ENCODE results near the gene ASB17. TPM values are rescaled to one million over a fixed set of nuclear protein-coding genes. Genes with fewer than 3 reads are reported as not detected.
A peak's percentile ranks its signal among the peaks of the same experiment; 100 is the strongest.
"Not testable (repeated sequence)": the region's sequence is repeated elsewhere in the genome, so short reads cannot be mapped to it uniquely, and the experiment has no call there.

ASB17 gene, protein sequence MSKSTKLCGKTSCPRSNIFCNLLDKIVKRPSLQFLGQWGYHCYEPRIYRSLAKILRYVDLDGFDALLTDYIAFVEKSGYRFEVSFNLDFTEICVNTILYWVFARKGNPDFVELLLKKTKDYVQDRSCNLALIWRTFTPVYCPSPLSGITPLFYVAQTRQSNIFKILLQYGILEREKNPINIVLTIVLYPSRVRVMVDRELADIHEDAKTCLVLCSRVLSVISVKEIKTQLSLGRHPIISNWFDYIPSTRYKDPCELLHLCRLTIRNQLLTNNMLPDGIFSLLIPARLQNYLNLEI
- not detected in 2 replicates for total RNA-seq (2014; rRNA removed; shearing (Covaris generic))
- polyA plus RNA-seq (2015; cell fraction: cytosol; rRNA removed) = not detected in 2 replicates
- polyA plus RNA-seq (2015; cell fraction: nucleus; rRNA removed) = not detected in 2 replicates

GRCh38 chr1:75932304-75932703 lies at the start of gene ASB17:
Gene ASB17, minus strand, starts transcription at chr1:75932404. Its CDS starts 113 bp downstream, at chr1:75932291.
- in situ Hi-C loops (cut with HindIII; ENCODE audit: low pct_unique_long_range_greater_than_20kb, low sequenced_read_pairs) = no loop called here
- DNase-seq (ENCODE audit: low read depth, low spot score) = no peak

- in situ Hi-C loops (cut with HindIII; ENCODE audit: low pct_unique_long_range_greater_than_20kb, low sequenced_read_pairs) = no loop called here
- no peak for DNase-seq (ENCODE audit: low read depth, low spot score)
These were observed 49.0 kb upstream of the ASB17 start for GRCh38 chr1:75980972-75981897.

GRCh38 chr1:75970631-75971030 lies 38.4 kb upstream of the ASB17 start:
- DNase-seq (ENCODE audit: low read depth, low spot score) = no peak
- in situ Hi-C loops (cut with HindIII; ENCODE audit: low pct_unique_long_range_greater_than_20kb, low sequenced_read_pairs) = no loop called here

GRCh38 chr1:75969550-75969949 lies 37.3 kb upstream of the ASB17 start:
- in situ Hi-C loops (cut with HindIII; ENCODE audit: low pct_unique_long_range_greater_than_20kb, low sequenced_read_pairs) = no loop called here
- peak; percentile 38 for DNase-seq (ENCODE audit: low read depth, low spot score)

DNA sequence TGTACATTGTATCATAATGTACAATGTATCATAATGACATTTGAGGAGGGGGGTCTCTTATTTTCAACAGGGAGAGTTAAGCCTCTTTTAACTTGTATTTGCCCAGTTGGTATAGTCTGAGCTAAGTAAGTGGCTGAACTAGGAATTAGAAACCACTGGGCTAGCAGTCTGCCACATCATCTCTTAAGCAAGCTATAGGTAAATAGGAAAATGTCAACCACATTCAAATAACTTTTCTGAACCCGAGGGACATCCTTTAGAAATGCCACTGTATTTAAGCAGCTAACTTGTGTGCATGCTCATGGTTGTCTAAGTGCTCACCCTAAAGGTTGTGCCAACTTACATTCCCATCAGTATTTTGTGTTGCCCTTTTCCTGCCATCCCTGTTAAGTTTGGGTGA lies 35.5 kb upstream of the ASB17 start:
- no peak for DNase-seq (ENCODE audit: low read depth, low spot score)
- in situ Hi-C loops (cut with HindIII; ENCODE audit: low pct_unique_long_range_greater_than_20kb, low sequenced_read_pairs) = no loop called here

DNA sequence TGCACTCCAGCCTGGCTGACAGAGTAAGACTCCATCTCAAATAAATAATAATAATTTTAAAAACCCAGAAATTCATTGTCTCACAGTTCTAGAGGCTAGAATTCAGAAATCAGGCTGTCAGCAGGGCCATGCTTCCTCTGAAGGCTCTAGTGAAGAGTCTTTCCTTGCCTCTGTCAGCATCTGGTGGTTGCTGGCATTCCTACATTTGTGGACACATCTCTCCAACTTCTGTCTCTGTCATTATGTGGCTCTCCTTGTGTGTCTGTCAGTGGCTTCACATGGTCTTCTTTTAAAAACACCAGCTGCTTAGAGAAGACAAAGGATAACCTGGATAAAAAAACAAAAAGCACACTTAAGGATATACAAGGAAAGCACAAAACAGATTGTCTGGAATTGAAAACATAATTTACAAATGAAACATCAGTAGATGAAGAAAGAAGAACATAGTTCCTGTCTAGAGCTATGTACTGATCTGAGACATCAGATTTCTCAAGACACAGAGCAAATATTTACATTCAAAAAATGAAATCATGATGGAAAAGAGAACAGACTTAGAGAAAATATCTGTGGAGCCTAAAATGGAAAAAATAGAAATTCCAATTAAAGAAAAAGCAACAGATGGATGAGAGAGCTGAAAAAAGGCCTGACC lies 32.7 kb upstream of the ASB17 start:
- DNase-seq (ENCODE audit: low read depth, low spot score) = peak; percentile 18
- in situ Hi-C loops (cut with HindIII; ENCODE audit: low pct_unique_long_range_greater_than_20kb, low sequenced_read_pairs) = no loop called here

DNA sequence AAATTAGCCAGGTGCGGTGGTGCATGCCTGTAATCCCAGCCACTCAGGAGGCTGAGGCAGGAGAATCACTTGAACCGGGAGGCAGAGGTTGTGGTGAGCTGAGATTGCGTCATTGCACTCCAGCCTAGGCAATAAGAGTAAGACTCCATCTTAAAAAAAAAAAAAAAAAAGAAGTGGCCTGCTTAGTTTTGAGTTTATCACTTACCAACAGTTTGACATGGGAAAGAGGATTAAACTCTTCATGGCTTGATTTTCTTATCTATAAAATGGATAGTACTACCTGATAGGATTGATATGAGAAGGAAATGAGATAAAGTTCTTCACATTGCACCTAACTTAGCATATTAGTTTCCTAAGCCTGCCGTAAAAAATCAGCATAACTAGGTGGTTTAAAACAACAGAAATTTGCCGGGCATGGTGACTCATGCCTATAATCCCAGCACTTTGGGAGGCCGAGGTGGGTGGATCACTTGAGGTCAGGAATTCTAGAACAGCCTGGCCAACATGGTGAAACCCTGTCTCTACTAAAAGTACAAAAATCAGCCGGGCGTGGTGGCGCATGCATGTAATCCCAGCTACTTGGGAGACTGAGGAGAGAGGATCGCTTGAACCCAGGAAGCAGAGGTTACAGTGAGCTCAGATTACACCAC lies 32.0 kb upstream of the ASB17 start:
- DNase-seq (ENCODE audit: low read depth, low spot score); in situ Hi-C loops (cut with HindIII; ENCODE audit: low pct_unique_long_range_greater_than_20kb, low sequenced_read_pairs): not testable (repeated sequence)

DNA sequence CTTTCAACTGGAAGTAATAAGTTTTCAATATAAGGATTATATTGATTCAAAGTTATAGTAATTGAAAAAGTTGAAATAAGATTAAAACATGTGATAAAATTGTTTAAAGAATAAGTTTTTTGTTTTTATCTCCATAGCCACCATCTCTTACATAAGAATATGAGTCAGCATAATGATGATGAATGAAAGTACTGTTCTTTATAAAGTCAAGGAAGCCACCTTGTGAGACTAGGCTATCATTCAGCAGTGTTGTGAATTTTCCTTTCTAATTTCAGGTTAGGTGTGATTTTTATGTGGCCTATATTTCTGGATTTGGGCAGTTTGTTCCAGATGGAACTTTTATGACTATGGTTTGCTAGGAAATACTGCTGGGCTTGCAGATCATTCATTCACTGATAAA lies 22.4 kb upstream of the ASB17 start:
- peak; percentile 75 for DNase-seq (ENCODE audit: low read depth, low spot score)
- in situ Hi-C loops (cut with HindIII; ENCODE audit: low pct_unique_long_range_greater_than_20kb, low sequenced_read_pairs) = no loop called here

- in situ Hi-C loops (cut with HindIII; ENCODE audit: low pct_unique_long_range_greater_than_20kb, low sequenced_read_pairs) = no loop called here
- DNase-seq (ENCODE audit: low read depth, low spot score) = no peak
These were observed 21.3 kb upstream of the ASB17 start for GRCh38 chr1:75953461-75953860.

DNA sequence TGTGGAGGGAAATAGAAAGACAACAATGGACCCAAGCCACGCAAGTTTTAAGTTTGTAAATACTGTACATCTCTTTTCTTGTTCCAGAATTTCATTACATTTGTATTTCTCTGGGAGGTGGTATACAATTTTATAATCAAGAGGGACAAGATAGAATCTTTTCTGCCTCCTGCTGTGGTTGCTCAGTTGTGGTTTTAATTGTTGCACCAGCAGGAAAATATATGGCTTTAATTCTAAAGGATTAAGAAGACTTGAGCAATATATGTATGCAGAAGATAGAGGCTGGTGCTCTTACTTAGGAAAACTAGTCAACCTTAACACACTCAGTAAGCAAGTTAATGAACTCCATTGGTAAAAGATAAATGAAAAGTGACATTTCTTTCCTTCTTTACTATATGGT lies 19.8 kb upstream of the ASB17 start:
- DNase-seq (ENCODE audit: low read depth, low spot score) = no peak
- in situ Hi-C loops (cut with HindIII; ENCODE audit: low pct_unique_long_range_greater_than_20kb, low sequenced_read_pairs) = no loop called here

- peak; percentile 70 for DNase-seq (ENCODE audit: low read depth, low spot score)
- in situ Hi-C loops (cut with HindIII; ENCODE audit: low pct_unique_long_range_greater_than_20kb, low sequenced_read_pairs) = no loop called here
These were observed 18.0 kb upstream of the ASB17 start for GRCh38 chr1:75950176-75950575.

- in situ Hi-C loops (cut with HindIII; ENCODE audit: low pct_unique_long_range_greater_than_20kb, low sequenced_read_pairs); DNase-seq (ENCODE audit: low read depth, low spot score): not testable (repeated sequence)
These were observed 10.8 kb upstream of the ASB17 start for GRCh38 chr1:75943037-75943436.

DNA sequence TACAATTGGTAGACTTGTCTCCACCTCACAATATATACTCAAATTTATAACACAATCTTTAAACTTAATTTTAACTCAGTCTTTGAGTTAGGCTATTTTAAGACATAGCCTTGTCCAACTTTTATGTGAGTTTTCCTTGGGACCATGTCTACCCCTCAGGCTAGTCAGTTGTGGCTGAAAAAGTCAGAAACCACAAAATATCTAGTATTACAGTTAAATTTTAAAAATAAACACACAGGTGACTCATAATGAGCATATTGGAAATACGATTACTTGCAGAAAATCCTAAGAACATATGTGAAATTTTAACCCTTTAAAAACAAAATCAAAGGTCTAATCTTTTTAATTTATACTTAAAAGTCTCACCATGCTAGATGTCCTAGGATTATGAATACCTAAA lies 4.8 kb upstream of the ASB17 start:
- no peak for DNase-seq (ENCODE audit: low read depth, low spot score)
- in situ Hi-C loops (cut with HindIII; ENCODE audit: low pct_unique_long_range_greater_than_20kb, low sequenced_read_pairs) = no loop called here

GRCh38 chr1:75922698-75923097 lies 9.5 kb downstream of the ASB17 start:
- no peak for DNase-seq (ENCODE audit: low read depth, low spot score)
- in situ Hi-C loops (cut with HindIII; ENCODE audit: low pct_unique_long_range_greater_than_20kb, low sequenced_read_pairs) = no loop called here

DNA sequence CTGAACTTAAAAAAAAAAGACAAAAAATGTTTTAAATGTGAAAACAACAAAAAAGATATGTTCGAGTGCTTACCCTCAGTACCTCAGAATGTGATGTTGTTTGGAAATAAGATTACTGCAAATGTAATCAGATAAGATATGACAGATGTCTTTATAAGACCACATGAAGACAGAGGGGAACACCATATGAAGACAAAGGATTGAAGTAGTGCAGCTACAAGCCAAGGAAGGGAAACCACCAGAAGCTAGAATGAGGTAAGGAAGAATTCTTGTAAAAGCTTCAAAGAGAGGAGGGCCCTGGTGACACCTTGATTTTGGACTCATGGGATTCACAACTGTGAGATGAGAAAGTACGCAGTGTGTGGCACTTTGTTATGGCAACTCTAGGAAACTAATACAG lies 15.4 kb downstream of the ASB17 start:
- no peak for DNase-seq (ENCODE audit: low read depth, low spot score)
- in situ Hi-C loops (cut with HindIII; ENCODE audit: low pct_unique_long_range_greater_than_20kb, low sequenced_read_pairs) = no loop called here

DNA sequence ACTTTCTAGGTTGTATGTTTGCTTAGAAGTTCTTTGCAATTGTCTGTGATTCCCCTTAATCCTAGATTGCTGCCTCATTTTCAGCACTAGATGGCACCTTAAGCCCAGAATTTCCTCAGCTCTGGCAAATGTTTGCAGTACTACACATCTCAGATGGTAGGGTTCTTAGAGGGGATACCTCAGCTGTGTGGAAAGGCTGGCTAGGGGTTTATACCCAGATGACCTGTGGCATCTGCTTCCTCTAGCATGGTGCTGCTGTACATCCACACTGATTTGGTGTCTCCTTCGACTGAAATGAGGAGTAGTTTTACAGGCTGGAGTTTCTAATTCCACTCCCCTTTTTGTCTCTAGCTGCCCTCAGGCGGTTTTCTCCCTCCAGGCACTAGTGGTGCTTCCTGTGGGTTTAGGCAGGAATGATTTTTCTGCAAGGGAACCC lies 23.5 kb downstream of the ASB17 start:
- in situ Hi-C loops (cut with HindIII; ENCODE audit: low pct_unique_long_range_greater_than_20kb, low sequenced_read_pairs) = no loop called here
- DNase-seq (ENCODE audit: low read depth, low spot score) = peak; percentile 81

GRCh38 chr1:75901371-75901770 lies 30.8 kb downstream of the ASB17 start:
- in situ Hi-C loops (cut with HindIII; ENCODE audit: low pct_unique_long_range_greater_than_20kb, low sequenced_read_pairs) = no loop called here
- DNase-seq (ENCODE audit: low read depth, low spot score) = peak; percentile 58

GRCh38 chr1:75884437-75884836 lies 47.8 kb downstream of the ASB17 start:
- no peak for DNase-seq (ENCODE audit: low read depth, low spot score)
- in situ Hi-C loops (cut with HindIII; ENCODE audit: low pct_unique_long_range_greater_than_20kb, low sequenced_read_pairs) = no loop called here

Measured in SK-MEL-5 (cell line).